Fibroblast of the aortic adventitia (primary cell): ENCODE data around the gene GLYATL3. TPM values are rescaled to one million over a fixed set of nuclear protein-coding genes. Genes with fewer than 3 reads are reported as not detected.

Experiments used
- DNase-seq: peaks from one replicate; pipeline ENCODE4 v3.0.0-alpha.2; 2010; ENCODE audit warnings: low read depth
- H3K4me3 ChIP-seq: 2 replicates; pipeline ENCODE4 v1.5.1; 2011; ENCODE audit warnings: low read depth, mild to moderate bottlenecking, control low read depth, low read length, moderate library complexity
- CTCF ChIP-seq: IDR thresholded peaks from 2 replicates; pipeline ENCODE4 v1.5.1; 2011; ENCODE audit warnings: mild to moderate bottlenecking, low read length, control low read depth, inconsistent platforms; ENCODE audit not compliant: insufficient read depth
- total RNA-seq: library from RNA; depleted of rRNA; stranded (reverse); fragments of >200 nt; gene quantifications from 2 replicates; pipeline ENCODE4 v1.2.3, GENCODE V29; 2012; ENCODE audit warnings: low replicate concordance

The GLYATL3 gene
- total RNA-seq, 1 donor: not detected

- no peak overlapping the region for H3K4me3 ChIP-seq
- TF ChIP-seq CTCF: no peak
- no peak for DNase-seq
Measured at GRCh38 chr6:49490633-49491032, 9.1 kb upstream of the GLYATL3 start.

GRCh38 chr6:49497304-49497703 lies 2.4 kb upstream of the GLYATL3 start:
- no peak overlapping the region for H3K4me3 ChIP-seq
- TF ChIP-seq CTCF: no peak
- no peak for DNase-seq

- no peak for TF ChIP-seq CTCF
- H3K4me3 ChIP-seq: no peak overlapping the region
- DNase-seq: no peak
Measured at GRCh38 chr6:49499126-49499525, 597 bp upstream of the GLYATL3 start.

GRCh38 chr6:49504666-49505065 lies 4.9 kb downstream of the GLYATL3 start:
- no peak for DNase-seq
- no peak for TF ChIP-seq CTCF
- H3K4me3 ChIP-seq: no peak overlapping the region

GRCh38 chr6:49506569-49507111 lies 6.9 kb downstream of the GLYATL3 start:
- TF ChIP-seq CTCF: no peak
- DNase-seq: no peak
- H3K4me3 ChIP-seq: no peak overlapping the region

- TF ChIP-seq CTCF: no peak
Measured at GRCh38 chr6:49509342-49509741, 9.6 kb downstream of the GLYATL3 start.

GRCh38 chr6:49513153-49513989 lies 13.6 kb downstream of the GLYATL3 start:
- H3K4me3 ChIP-seq: no peak overlapping the region
- TF ChIP-seq CTCF: no peak

More at GRCh38 chr6:49509342-49509741, 9.6 kb downstream of the GLYATL3 start:
- no peak for DNase-seq
- no peak overlapping the region for H3K4me3 ChIP-seq

More at GRCh38 chr6:49513153-49513989, 13.6 kb downstream of the GLYATL3 start:
- no peak for DNase-seq
